GM12801 (cell line): ENCODE results near the gene PLGRKT.

Source experiments
- CTCF ChIP-seq: IDR thresholded peaks from one replicate; pipeline ENCODE4 v1.5.1; 2011; ENCODE audit warnings: control low read depth; ENCODE audit not compliant: insufficient read length; ENCODE audit errors: extremely low read depth

Gene PLGRKT

DNA sequence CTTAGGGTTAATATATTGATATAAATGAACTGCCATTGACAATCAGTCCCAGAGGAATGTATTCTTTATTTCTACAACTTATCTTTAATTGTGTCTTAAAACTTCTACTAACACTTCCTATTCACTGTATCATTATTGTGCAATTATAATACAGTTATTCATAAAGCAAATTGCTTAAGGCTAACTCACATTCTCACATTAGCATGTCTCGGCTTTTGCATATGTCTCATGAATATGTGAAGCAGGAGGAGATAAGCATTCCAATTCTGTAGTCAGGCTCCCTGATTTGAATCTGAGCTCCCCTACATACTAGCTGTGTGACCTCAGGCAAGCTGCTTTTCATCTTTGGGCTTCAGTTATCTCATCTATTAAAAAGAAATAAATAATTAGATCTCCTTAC, 45.4 kb downstream of the PLGRKT start:
- TF ChIP-seq CTCF: no peak

GRCh38 chr9:5389109-5389732, 48.5 kb downstream of the PLGRKT start:
- TF ChIP-seq CTCF: no peak

- no peak for TF ChIP-seq CTCF
Observed at GRCh38 chr9:5388026-5388819, 49.5 kb downstream of the PLGRKT start.

DNA sequence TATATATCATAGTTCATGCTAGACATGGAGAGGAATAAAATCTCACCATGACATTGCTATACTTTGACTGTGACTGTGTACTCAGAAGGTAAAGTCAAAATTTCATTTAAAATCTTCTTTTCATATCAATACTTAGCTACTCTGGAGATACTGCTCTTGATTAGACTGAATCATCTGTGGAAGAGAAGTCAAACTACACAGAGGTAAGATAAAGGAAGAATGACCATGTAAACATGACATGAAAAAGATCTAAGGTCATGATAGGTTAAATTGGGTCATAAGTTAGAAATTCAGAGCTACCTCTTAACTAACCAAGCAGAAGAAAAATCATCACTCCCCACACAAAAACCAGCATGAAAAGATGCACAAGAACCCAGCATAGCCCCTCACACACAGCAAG, 53.3 kb downstream of the PLGRKT start:
- TF ChIP-seq CTCF: no peak

- TF ChIP-seq CTCF: no peak
Observed at GRCh38 chr9:5382479-5382878, 55.2 kb downstream of the PLGRKT start.

DNA sequence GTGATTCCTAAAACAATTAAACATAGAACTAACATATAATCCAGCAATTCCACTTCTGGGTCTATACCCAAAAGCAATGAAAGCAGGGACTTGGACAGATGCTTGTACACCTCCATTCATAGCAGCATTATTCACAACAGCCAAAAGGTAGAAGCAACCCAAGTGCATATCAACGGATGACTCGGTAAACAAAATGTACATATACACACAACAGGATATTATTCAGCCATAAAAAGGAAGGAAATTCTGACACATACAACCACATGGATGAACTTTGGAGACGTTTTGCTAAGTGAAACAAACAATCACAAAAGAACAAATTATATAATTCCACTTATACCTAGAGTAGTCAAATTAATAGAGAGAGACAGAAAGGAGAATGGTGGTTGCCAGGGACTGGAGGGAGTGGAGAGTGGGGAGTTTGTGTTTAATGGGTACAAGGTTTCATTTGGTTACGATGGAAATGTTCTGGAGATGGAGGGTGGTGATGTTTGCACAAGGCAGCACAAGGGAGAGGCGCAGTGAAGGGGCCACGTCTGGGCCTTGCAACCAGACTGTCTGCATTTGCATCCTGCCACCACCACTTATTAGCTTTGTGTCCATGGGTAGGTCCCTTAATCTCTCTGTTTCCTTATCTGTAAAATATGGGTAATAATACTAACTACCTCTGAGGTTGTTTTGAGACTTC, 61.8 kb downstream of the PLGRKT start:
- TF ChIP-seq CTCF: no peak

DNA sequence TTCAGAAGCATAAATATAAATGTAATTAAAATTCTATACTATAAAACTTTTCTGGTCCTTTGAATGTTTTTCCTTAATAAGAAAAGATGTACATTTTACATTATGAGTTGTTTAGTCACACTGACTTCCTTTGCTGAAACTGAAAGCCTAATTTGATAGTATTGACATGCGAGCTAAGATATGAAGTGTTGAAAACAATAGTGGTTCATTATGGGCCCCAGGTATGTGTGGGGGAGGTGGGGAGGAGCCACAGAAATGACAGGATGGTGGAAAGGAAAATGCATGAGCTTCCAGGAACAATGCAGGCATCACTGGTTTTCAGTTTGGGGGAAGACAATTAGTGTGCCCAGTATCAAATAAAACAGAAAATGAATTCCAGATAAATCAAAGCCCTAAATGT, 62.6 kb downstream of the PLGRKT start:
- TF ChIP-seq CTCF: no peak
